A673 (cell line): ENCODE data around the gene PSME3IP1.

Source experiments
- EZH2 ChIP-seq: fragments of 200-600 bp; sonication (generic); IDR thresholded peaks from 2 replicates; pipeline ENCODE4 v1.6.1; 2017; ENCODE audit warnings: borderline replicate concordance, low read depth, mild to moderate bottlenecking, mixed read lengths, antibody characterized with exemption, low read length; ENCODE audit not compliant: poor library complexity, severe bottlenecking
- TF ChIP-seq, protein P1 (sequence below): fragments of 300-800, 200-600 bp; sonication (generic); conservative IDR thresholded peaks from 2 replicates; pipeline ENCODE4 v1.5.1; 2017; ENCODE audit warnings: low read depth, mild to moderate bottlenecking, antibody characterized with exemption, low read length, moderate library complexity, mixed read lengths

- no peak for TF ChIP-seq EZH2
- TF ChIP-seq, protein P1, sequence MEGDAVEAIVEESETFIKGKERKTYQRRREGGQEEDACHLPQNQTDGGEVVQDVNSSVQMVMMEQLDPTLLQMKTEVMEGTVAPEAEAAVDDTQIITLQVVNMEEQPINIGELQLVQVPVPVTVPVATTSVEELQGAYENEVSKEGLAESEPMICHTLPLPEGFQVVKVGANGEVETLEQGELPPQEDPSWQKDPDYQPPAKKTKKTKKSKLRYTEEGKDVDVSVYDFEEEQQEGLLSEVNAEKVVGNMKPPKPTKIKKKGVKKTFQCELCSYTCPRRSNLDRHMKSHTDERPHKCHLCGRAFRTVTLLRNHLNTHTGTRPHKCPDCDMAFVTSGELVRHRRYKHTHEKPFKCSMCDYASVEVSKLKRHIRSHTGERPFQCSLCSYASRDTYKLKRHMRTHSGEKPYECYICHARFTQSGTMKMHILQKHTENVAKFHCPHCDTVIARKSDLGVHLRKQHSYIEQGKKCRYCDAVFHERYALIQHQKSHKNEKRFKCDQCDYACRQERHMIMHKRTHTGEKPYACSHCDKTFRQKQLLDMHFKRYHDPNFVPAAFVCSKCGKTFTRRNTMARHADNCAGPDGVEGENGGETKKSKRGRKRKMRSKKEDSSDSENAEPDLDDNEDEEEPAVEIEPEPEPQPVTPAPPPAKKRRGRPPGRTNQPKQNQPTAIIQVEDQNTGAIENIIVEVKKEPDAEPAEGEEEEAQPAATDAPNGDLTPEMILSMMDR: no peak
Observed at GRCh38 chr16:57156351-57156703, 29.5 kb downstream of the PSME3IP1 start.
